Astrocyte of the cerebellum (primary cell): ENCODE data around the gene CKAP5.

Experiments
- DNase-seq: peaks from one replicate; pipeline ENCODE4 v3.0.0-alpha.2; 2011; ENCODE audit warnings: low read depth
- H3K4me3 ChIP-seq: 2 replicates; pipeline ENCODE4 v1.5.1; 2011; ENCODE audit warnings: mild to moderate bottlenecking, low read depth, low read length, moderate library complexity
- in situ Hi-C: cut with HindIII; loops from 2 replicates; pipeline ENCODE4 v1.10.0; 2017; ENCODE audit warnings: low sequenced_read_pairs
- TF ChIP-seq, protein P1 (sequence below): IDR thresholded peaks from 2 replicates; pipeline ENCODE4 v1.5.1; 2012; ENCODE audit warnings: low read length, low read depth, moderate library complexity, mild to moderate bottlenecking; ENCODE audit errors: missing control alignments

The CKAP5 gene

DNA sequence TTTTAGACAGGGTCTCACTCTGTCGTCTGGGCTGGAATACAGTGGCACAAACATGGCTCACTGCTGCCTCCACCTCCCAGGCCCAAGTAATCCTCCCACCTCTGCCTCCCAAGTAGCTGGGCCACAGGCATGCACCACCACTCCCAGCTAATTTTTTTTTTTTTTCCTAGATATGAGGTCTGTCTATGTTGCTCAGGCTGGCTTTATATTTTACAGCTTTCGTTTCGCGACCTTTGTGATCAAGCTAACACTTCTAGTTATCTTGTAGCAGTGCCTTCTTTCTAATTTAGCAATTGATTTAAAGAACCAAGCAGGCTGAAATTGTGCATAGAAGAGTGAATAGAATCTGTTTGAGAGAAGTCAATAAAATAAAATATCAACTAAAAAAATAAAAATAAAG is 11.3 kb downstream of the CKAP5 start:
- no peak overlapping the region for H3K4me3 ChIP-seq
- in situ Hi-C loops = no loop called here
- TF ChIP-seq, protein P1, sequence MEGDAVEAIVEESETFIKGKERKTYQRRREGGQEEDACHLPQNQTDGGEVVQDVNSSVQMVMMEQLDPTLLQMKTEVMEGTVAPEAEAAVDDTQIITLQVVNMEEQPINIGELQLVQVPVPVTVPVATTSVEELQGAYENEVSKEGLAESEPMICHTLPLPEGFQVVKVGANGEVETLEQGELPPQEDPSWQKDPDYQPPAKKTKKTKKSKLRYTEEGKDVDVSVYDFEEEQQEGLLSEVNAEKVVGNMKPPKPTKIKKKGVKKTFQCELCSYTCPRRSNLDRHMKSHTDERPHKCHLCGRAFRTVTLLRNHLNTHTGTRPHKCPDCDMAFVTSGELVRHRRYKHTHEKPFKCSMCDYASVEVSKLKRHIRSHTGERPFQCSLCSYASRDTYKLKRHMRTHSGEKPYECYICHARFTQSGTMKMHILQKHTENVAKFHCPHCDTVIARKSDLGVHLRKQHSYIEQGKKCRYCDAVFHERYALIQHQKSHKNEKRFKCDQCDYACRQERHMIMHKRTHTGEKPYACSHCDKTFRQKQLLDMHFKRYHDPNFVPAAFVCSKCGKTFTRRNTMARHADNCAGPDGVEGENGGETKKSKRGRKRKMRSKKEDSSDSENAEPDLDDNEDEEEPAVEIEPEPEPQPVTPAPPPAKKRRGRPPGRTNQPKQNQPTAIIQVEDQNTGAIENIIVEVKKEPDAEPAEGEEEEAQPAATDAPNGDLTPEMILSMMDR = no peak
- DNase-seq = no peak

DNA sequence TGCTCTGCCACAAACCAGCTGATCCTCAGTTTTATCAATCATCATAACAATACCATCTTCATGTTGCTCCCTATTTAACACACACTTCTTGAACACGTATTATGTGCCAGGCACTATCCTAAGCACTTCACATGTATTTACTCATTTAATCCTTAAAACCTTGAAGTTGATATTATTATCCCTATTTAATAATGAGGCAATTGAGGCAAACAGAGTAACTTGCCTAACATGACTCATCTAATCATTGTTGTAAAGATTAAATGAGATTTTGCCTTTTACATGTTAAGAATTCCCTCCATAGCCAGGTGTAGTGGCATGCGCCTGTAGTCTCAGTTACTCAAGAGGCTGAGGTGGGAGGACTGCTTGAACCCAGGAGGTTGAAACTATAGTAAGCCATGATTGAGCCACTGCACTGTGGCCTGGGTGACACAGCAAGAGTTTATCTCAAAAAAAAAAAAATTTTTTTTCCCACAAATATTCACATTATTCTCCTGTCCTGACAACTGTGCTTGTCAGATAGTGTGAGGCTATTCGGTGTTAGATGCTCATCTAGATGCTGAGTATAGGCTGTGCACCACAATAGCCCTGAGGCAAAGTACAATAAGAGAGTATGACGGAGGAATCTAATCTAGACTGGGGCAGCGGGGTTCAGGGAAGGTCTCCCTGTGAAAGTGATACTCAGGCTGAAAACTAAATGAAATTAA is 13.4 kb downstream of the CKAP5 start:
- H3K4me3 ChIP-seq = no peak overlapping the region
- in situ Hi-C loops = no loop called here
- no peak for DNase-seq
- TF ChIP-seq, protein P1 = no peak

DNA sequence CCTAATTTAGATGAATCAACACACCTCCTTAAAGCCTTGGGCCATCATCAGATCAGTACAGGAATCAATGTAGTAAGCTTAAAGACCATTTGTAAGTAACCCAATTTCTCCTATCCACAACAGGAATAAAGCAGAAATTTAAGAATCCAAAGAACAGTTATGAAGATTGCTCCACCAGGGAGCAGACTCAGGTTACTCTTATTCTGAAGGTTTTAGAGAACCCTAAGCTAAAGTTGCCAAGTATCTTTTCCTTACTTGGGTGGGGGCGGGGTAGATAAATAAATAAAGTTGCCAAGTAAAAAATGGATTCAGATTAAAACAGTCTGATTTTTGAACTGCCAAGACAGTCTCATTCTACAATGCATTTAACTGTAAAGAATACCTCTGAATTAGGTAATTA is 18.1 kb downstream of the CKAP5 start:
- H3K4me3 ChIP-seq = no peak overlapping the region
- in situ Hi-C loops = no loop called here
- TF ChIP-seq, protein P1 = no peak
- no peak for DNase-seq

DNA sequence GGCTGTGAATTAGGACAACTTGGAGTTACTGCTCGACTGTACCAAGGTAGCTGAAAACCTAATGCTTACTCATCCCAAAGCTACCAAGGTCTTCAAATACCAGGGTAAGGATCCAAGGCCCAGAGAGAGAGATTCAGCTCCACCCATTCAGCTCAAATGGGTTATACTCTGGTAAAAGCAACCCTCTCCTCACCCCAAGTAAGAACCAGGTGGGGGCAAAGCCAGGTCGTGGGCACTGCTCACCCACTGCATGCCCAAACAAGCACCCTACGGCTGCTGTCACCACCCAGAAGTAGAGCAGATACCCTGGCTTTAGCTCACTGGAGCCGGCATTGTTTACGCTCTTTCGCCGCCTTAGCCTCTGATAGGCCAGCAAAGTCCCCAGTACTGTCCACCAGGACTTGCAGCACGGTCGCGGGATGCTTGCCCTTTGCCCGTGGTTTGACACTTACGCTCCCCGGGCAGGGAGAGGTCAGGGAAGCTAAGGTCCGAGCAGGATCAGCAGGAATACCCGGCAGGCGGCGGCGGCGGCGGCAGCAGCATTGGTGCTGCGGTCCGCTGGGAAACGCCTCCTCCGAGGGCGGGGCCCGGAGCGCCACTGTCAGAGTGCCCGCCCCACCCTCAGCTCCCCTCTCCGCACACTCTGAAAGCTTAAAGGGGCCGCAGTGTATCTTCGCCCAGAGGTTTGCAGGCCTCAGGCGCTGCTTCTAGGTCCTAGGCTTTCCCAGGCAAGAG is 19.6 kb downstream of the CKAP5 start:
- in situ Hi-C loops = no loop called here
- TF ChIP-seq, protein P1 = peak; percentile 7
- peak overlapping the region; percentile 65 for H3K4me3 ChIP-seq
- peak; percentile 40 for DNase-seq

DNA sequence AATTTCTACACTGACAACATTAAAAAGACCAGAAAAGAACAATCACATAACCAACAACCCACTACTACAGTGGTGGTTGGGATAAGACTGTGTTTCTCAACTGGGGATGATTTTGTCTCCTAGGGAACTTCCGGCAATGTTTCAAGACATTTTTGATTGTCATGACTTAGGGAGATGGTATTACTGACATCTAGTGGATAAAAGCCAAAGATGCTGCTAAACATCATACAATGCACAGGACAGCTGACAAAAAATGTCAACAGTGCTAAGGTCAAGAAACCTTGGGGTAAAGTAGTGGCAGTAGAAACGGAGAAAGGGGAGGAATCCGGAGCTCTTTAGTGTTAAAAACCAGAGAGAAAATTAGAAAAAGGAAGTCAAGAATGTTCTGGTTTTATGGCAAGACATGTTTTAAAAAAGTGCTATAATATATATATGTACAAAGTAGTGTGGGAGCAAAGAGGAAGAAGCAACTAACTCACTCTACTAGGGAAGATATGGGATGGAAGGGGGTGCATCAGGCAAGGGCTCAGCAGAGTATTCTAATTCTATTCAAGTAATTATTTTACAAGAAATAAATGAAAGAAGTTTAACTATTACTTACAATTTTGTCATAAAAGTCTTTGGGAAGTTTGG is 37.2 kb downstream of the CKAP5 start:
- TF ChIP-seq, protein P1 = peak; percentile 40
- peak; percentile 38 for DNase-seq
- H3K4me3 ChIP-seq = no peak overlapping the region
- in situ Hi-C loops = no loop called here

DNA sequence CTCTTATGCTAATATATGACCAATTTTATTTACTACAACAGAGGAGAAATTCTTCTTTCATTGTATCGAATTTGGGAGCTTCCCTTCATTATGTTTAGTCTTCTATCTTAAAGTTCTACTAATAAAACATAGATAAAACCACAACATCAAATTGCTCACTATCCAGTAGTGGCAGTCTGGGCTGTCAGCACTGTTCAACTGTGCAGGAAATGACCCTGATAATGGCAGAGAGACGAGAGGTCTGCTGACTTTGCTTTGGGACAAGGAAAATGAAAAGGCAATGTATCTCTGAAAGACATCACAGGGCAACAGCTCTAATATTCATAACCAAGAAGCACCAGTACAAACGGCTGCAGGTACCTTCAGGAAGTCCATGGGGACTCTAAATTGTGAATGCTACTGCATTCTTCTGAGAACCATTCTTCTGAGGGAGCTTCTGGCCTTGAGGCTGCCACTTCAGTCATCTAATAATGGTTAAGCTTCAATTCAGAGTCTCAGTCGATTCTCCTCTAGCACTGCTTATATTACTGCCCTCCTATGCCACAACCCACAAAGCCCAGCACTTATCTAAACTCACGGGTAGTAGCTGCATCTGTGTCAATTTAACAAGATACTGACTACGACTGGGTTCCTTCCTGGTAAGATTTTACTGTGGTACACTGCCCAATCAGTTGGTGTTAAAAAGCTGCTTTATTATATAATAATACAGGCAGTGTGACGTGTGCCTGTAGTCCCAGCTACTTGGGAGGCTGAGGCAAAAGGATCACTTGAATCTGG is 44.2 kb downstream of the CKAP5 start:
- in situ Hi-C loops = no loop called here
- no peak overlapping the region for H3K4me3 ChIP-seq
- TF ChIP-seq, protein P1 = no peak
- no peak for DNase-seq
